ENCODE results near the gene G6PD. TPM values are rescaled to one million over a fixed set of nuclear protein-coding genes. Genes with fewer than 3 reads are reported as not detected.
"Not testable (repeated sequence)": the region's sequence is repeated elsewhere in the genome, so short reads cannot be mapped to it uniquely, and the experiment has no call there.

G6PD gene
- total and polyA plus RNA-seq, 7 experiments from 2014 or later = 3.9 to 74.3 (median 46.3) TPM

- no peak for DNase-seq
- ChIA-PET POLR2A (interaction anchor here (0.5 to 2.9 kb wide), 3 partner anchors 56 to 448 kb away, joined by 3 to 9 read pairs (median 3); partner anchors contain the start of genes MECP2 and SLC10A3), CTCF (no interaction called here)
- H3K9me3 ChIP-seq (ENCODE audit: control insufficient read depth in 2 of 3, low read length in 3 of 3) = no peaks in the 10 kb centered on the region
- ATAC-seq = no peak
- no peaks in the 10 kb centered on the region for H3K27me3 ChIP-seq (ENCODE audit: control insufficient read depth in 2 of 2, insufficient read depth in 2 of 2, low read length in 2 of 2)
- peaks cover 29 to 52% of the 10 kb centered on the region in 2 donors for H3K4me1 ChIP-seq (ENCODE audit: control insufficient read depth in 2 of 2, insufficient read depth in 2 of 2, low read length in 2 of 2)
- Mint-ChIP-seq H3K27me3 (no peaks in the 10 kb centered on the region), H3K4me3 (peak overlapping the region; percentile 64 to 98 (median 76)), H3K27ac (peak overlapping the region in 5 of 9 donors; percentile 31 to 88 (median 75)), H3K4me1 (peaks cover 17 to 53% (median 37%) of the 10 kb centered on the region in 7 donors), H3K9me3 (no peaks in the 10 kb centered on the region), H3K36me3 (peaks cover 0 to 25% (median 3%) of the 10 kb centered on the region in 5 donors)
- peak overlapping the region; percentile 93 for H3K27ac ChIP-seq (ENCODE audit: low read depth, low read length)
- intact Hi-C loops (cut with micrococcal nuclease) = no loop called here
- no peaks in the 10 kb centered on the region for H3K36me3 ChIP-seq (ENCODE audit: control insufficient read depth in 2 of 3, insufficient read depth in 3 of 3, low read length in 3 of 3)
- H3K4me3 ChIP-seq (ENCODE audit: low read length) = peak overlapping the region; percentile 63
Observed at GRCh38 chrX:154545673-154546274, 872 bp downstream of the G6PD start.

- H3K9me3 Mint-ChIP-seq = no peaks in the 10 kb centered on the region
- peak overlapping the region in 8 of 9 donors; percentile 75 to 90 (median 83) for H3K27ac Mint-ChIP-seq
- ATAC-seq = peak; percentile 5
- ChIA-PET POLR2A (interaction anchor here (0.6 to 1.6 kb wide), 7 partner anchors 54 to 402 kb away, joined by 3 to 5 read pairs (median 3); no protein-coding TSS in a partner anchor), CTCF (interaction anchor here (0.6 to 1.4 kb wide), 5 partner anchors 10 to 765 kb away, joined by 3 to 5 read pairs (median 3); no protein-coding TSS in a partner anchor)
- Histone ChIP-seq H3K36me3 (ENCODE audit: control insufficient read depth in 2 of 3, insufficient read depth in 3 of 3, low read length in 3 of 3) (no peaks in the 10 kb centered on the region), H3K9me3 (ENCODE audit: control insufficient read depth in 2 of 3, low read length in 3 of 3) (no peaks in the 10 kb centered on the region), H3K4me3 (ENCODE audit: low read length) (no peak overlapping the region), H3K4me1 (ENCODE audit: control insufficient read depth in 2 of 2, insufficient read depth in 2 of 2, low read length in 2 of 2) (peaks cover 19 to 36% of the 10 kb centered on the region in 2 donors), H3K27me3 (ENCODE audit: control insufficient read depth in 2 of 2, insufficient read depth in 2 of 2, low read length in 2 of 2) (no peaks in the 10 kb centered on the region), H3K27ac (ENCODE audit: low read depth, low read length) (peak overlapping the region; percentile 57)
- H3K36me3 Mint-ChIP-seq = peaks cover 0 to 14% (median 0%) of the 10 kb centered on the region in 5 donors
- peaks cover 2 to 41% (median 23%) of the 10 kb centered on the region in 7 donors for H3K4me1 Mint-ChIP-seq
- intact Hi-C loops (cut with micrococcal nuclease) = no loop called here
- peak overlapping the region; percentile 60 to 82 (median 74) for H3K4me3 Mint-ChIP-seq
- no peak for DNase-seq
- no peaks in the 10 kb centered on the region for H3K27me3 Mint-ChIP-seq
Observed at GRCh38 chrX:154542723-154543424, 3.8 kb downstream of the G6PD start.

GRCh38 chrX:154541896-154542722 lies 4.5 kb downstream of the G6PD start:
- POLR2A ChIA-PET = interaction anchor here (0.9 to 1.6 kb wide), 2 partner anchors 53 to 115 kb away, joined by 4 to 5 read pairs; no protein-coding TSS in a partner anchor
- Mint-ChIP-seq H3K4me3 (peak overlapping the region in 4 of 10 donors; percentile 72 to 79 (median 76)), H3K36me3 (peaks cover 0 to 14% (median 0%) of the 10 kb centered on the region in 5 donors), H3K9me3 (no peaks in the 10 kb centered on the region), H3K27me3 (no peaks in the 10 kb centered on the region), H3K4me1 (peaks cover 0 to 40% (median 22%) of the 10 kb centered on the region in 7 donors), H3K27ac (peak overlapping the region in 6 of 9 donors; percentile 75 to 87 (median 83))
- H3K27me3 ChIP-seq (ENCODE audit: control insufficient read depth in 2 of 2, insufficient read depth in 2 of 2, low read length in 2 of 2) = no peaks in the 10 kb centered on the region
- no peaks in the 10 kb centered on the region for H3K36me3 ChIP-seq (ENCODE audit: control insufficient read depth in 2 of 3, insufficient read depth in 3 of 3, low read length in 3 of 3)
- H3K9me3 ChIP-seq (ENCODE audit: control insufficient read depth in 2 of 3, low read length in 3 of 3) = no peaks in the 10 kb centered on the region
- DNase-seq = no peak
- intact Hi-C loops (cut with micrococcal nuclease) = no loop called here
- H3K4me3 ChIP-seq (ENCODE audit: low read length) = no peak overlapping the region
- peak overlapping the region; percentile 57 for H3K27ac ChIP-seq (ENCODE audit: low read depth, low read length)
- ATAC-seq = peak; percentile 40
- H3K4me1 ChIP-seq (ENCODE audit: control insufficient read depth in 2 of 2, insufficient read depth in 2 of 2, low read length in 2 of 2) = peaks cover 19 to 36% of the 10 kb centered on the region in 2 donors
- CTCF ChIA-PET = interaction anchor here (0.6 to 1.4 kb wide), 3 partner anchors 158 to 764 kb away, joined by 3 read pairs; no protein-coding TSS in a partner anchor

DNA sequence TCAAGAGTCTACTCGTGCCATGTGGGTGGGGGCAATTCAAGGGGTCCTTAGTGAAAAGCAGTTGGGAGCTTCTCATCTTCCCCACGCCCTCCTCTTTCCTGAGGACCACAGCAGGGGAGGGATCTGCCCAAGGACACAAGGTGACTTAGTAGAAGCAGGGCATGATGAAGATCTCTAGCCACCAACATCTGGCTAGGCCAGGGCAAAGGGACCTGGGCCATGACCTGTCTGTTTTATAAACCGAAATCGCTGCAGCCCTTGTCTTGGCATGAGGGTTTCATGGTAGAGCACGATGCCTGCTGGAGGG lies 5.1 kb downstream of the G6PD start:
- POLR2A ChIA-PET = interaction anchor here (1.6 kb wide), 1 partner anchor 114 kb away, joined by 4 read pairs; no protein-coding TSS in a partner anchor
- H3K4me1 ChIP-seq (ENCODE audit: control insufficient read depth in 2 of 2, insufficient read depth in 2 of 2, low read length in 2 of 2) = peaks cover 19 to 36% of the 10 kb centered on the region in 2 donors
- Mint-ChIP-seq H3K27me3 (no peaks in the 10 kb centered on the region), H3K9me3 (no peaks in the 10 kb centered on the region), H3K36me3 (peaks cover 0 to 14% (median 0%) of the 10 kb centered on the region in 5 donors), H3K27ac (no peak overlapping the region), H3K4me3 (no peak overlapping the region), H3K4me1 (peaks cover 0 to 40% (median 22%) of the 10 kb centered on the region in 7 donors)
- no peaks in the 10 kb centered on the region for H3K36me3 ChIP-seq (ENCODE audit: control insufficient read depth in 2 of 3, insufficient read depth in 3 of 3, low read length in 3 of 3)
- no peak overlapping the region for H3K4me3 ChIP-seq (ENCODE audit: low read length)
- intact Hi-C loops (cut with micrococcal nuclease) = no loop called here
- H3K27me3 ChIP-seq (ENCODE audit: control insufficient read depth in 2 of 2, insufficient read depth in 2 of 2, low read length in 2 of 2) = no peaks in the 10 kb centered on the region
- no peak overlapping the region for H3K27ac ChIP-seq (ENCODE audit: low read depth, low read length)
- H3K9me3 ChIP-seq (ENCODE audit: control insufficient read depth in 2 of 3, low read length in 3 of 3) = no peaks in the 10 kb centered on the region
- no peak for ATAC-seq
- no peak for DNase-seq
- CTCF ChIA-PET = no interaction called here

GRCh38 chrX:154540897-154541535 lies 5.6 kb downstream of the G6PD start:
- DNase-seq (no peak), ATAC-seq (no peak)
- no peak overlapping the region for H3K27ac ChIP-seq (ENCODE audit: low read depth, low read length)

DNA sequence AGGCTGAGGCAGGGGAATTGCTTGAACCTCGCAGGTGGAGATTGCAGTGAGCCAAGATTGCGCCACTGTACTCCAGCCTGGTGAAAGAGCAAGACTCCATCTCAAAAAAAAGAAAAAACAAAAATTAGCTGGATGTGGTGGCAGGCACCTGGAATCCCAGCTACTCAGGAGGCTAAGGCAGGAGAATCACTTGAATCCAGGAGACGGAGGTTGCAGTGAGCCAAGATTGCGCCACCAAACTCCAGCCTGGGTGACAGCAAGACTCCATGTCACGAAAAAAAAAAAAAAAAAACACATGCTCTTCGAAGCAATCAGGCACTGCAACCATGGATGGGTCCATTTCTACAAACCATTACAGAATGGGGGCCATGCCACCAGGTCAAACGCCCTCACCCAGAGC lies 6.3 kb downstream of the G6PD start:
- H3K9me3 ChIP-seq (ENCODE audit: control insufficient read depth in 2 of 3, low read length in 3 of 3); H3K4me3 ChIP-seq (ENCODE audit: low read length); H3K36me3 ChIP-seq (ENCODE audit: control insufficient read depth in 2 of 3, insufficient read depth in 3 of 3, low read length in 3 of 3); H3K27me3 Mint-ChIP-seq; H3K9me3 Mint-ChIP-seq; intact Hi-C loops (cut with micrococcal nuclease); ATAC-seq; POLR2A ChIA-PET; H3K27ac ChIP-seq (ENCODE audit: low read depth, low read length); H3K27me3 ChIP-seq (ENCODE audit: control insufficient read depth in 2 of 2, insufficient read depth in 2 of 2, low read length in 2 of 2); H3K4me3 Mint-ChIP-seq; DNase-seq; H3K36me3 Mint-ChIP-seq: not testable (repeated sequence)
- peaks cover 19 to 25% of the 10 kb centered on the region in 2 donors for H3K4me1 ChIP-seq (ENCODE audit: control insufficient read depth in 2 of 2, insufficient read depth in 2 of 2, low read length in 2 of 2)
- H3K4me1 Mint-ChIP-seq = peaks cover 0 to 32% (median 20%) of the 10 kb centered on the region in 7 donors
- peak overlapping the region in 1 of 9 donors; percentile 16 for H3K27ac Mint-ChIP-seq
- CTCF ChIA-PET = interaction anchor here (0.7 kb wide), 1 partner anchor 1100 kb away, joined by 7 read pairs; no protein-coding TSS in a partner anchor

More at GRCh38 chrX:154540897-154541535, 5.6 kb downstream of the G6PD start:
- H3K36me3 Mint-ChIP-seq = peaks cover 0 to 10% (median 0%) of the 10 kb centered on the region in 5 donors
- intact Hi-C loops (cut with micrococcal nuclease) = no loop called here
- H3K4me3 Mint-ChIP-seq = no peak overlapping the region
- Histone ChIP-seq H3K9me3 (ENCODE audit: control insufficient read depth in 2 of 3, low read length in 3 of 3) (no peaks in the 10 kb centered on the region), H3K36me3 (ENCODE audit: control insufficient read depth in 2 of 3, insufficient read depth in 3 of 3, low read length in 3 of 3) (no peaks in the 10 kb centered on the region), H3K27me3 (ENCODE audit: control insufficient read depth in 2 of 2, insufficient read depth in 2 of 2, low read length in 2 of 2) (no peaks in the 10 kb centered on the region), H3K4me1 (ENCODE audit: control insufficient read depth in 2 of 2, insufficient read depth in 2 of 2, low read length in 2 of 2) (peaks cover 19 to 31% of the 10 kb centered on the region in 2 donors), H3K4me3 (ENCODE audit: low read length) (no peak overlapping the region)
- CTCF ChIA-PET = no interaction called here
- H3K4me1 Mint-ChIP-seq = peaks cover 0 to 36% (median 22%) of the 10 kb centered on the region in 7 donors
- peak overlapping the region in 3 of 9 donors; percentile 16 to 75 (median 17) for H3K27ac Mint-ChIP-seq
- H3K27me3 Mint-ChIP-seq = no peaks in the 10 kb centered on the region
- no peaks in the 10 kb centered on the region for H3K9me3 Mint-ChIP-seq
- POLR2A ChIA-PET = interaction anchor here (1.6 kb wide), 1 partner anchor 114 kb away, joined by 4 read pairs; no protein-coding TSS in a partner anchor

Data from naive thymus-derived CD4-positive, alpha-beta T cell (primary cell).